ENCODE data around the gene NMU.
"Not testable (repeated sequence)": the region's sequence is repeated elsewhere in the genome, so short reads cannot be mapped to it uniquely, and the experiment has no call there.

The NMU gene, protein sequence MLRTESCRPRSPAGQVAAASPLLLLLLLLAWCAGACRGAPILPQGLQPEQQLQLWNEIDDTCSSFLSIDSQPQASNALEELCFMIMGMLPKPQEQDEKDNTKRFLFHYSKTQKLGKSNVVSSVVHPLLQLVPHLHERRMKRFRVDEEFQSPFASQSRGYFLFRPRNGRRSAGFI

DNA sequence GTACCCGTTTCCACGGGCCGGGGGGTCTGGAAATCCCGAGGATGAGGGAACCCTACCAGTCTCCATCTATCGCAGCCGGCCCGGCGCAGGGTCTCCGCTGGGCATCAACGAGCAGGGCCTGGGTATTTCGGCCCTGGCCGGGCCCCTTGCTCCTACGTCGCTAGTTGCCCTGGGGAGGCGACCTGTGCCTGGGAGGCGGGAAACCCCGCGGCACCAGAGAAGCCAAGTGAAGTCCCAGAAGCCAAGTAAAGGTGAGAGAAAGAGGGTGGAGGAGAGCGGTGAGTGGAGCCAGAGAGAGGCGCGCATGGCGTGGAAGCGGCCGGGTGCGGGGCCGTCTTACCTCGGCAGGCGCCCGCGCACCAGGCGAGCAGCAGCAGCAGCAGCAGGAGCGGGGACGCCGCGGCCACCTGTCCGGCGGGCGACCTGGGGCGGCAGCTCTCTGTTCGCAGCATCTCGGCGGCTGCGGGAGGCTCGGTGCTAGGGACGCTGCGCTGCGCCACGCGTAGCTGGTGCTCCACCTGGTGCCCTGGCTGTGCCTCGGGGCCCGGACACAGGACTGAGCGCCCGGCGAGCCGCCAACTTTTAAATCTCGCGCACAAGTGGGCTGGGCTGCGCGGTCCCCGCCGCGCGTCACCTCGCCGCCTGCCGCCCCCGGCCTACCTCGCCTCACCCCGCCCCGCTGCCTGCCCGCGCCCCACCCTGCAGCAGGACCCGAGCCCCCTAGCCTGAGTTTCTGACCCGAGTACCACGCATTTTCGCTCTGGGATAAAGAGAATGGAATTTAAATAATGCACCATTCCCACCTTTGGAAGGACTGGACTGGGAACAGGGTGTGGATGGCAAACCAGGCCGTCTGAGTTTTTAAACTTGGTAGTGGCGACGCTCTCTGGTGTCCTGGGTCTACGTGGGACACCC, at the start of gene NMU:
TSS of gene NMU (minus strand) at position 558 of the 915 bp plus-strand sequence. CDS start at position 452, 106 bp downstream.
- DNase-seq, result no peak

DNA sequence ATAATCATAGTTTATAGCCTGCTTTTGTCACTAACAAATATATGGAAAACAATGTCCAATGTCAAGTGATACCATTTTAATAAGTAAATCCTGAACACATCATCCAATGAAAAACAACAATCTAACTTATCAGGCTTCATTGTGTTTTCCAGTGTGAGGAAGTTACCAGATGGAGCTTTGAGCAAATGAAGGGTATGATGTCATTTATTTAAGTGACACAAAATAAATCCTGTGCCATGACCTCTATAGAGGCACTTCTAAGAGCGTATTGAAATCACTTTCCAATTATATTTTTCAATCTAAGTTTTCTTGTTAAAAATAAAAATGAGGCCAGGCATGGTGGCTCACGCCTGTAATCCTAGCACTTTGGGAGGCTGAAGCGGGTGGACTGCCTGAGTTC, 48.2 kb upstream of the NMU start:
- no peak for DNase-seq

DNA sequence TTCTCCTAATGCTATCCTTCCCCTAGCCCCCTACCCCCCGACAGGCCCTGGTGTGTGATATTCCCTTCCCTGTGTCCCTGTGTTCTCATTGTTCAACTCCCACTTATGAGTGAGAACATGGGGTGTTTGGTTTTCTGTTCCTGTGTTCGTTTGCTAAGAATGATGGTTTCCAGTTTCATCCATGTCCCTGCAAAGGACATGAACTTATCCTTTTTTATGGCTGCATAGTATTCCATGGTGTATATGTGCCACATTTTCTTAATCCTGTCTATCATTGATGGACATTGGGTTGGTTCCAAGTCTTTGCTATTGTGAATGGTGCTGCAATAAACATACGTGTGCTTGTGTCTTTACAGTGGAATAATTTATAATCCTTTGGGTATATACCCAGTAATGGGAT, 46.7 kb upstream of the NMU start:
- not testable (repeated sequence) for DNase-seq

DNA sequence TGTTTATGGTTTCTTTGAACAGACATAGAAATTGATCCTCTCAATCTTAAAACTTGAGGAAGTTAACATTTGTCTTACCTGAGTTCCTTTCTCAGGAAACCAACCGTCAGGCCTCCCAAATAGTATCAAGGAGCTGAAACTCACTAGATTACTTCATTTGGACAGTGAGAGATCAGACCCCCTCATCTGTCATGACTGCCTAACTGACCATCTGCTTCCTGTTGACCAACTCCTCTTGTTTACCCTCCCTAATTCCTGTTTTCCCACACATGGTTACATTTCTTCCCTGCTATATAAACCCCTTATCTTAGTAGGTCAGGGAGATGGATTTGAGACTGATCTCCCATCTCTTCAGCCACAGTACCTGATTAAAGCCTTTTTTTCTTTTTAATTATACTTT, 46.2 kb upstream of the NMU start:
- no peak for DNase-seq

DNA sequence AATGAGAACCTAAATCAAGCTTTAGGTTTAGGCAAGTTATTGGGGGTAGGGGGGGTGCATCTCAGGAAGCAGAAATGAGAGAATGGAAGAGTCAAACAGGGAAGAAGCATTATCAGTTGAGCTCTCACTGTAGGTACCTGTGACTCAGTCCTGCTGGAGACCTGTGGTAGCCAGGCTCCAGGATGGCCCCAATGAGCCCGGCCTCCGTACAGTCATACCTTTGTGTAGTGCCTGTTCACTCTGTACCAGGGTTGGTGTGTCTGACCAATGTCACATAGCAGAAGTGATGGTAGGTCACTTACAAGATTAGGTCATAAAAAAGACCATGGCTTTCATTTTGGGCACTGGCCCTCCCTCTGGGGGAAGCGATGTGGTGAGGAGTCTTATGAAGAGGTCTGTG, 45.3 kb upstream of the NMU start:
- no peak for DNase-seq

DNA sequence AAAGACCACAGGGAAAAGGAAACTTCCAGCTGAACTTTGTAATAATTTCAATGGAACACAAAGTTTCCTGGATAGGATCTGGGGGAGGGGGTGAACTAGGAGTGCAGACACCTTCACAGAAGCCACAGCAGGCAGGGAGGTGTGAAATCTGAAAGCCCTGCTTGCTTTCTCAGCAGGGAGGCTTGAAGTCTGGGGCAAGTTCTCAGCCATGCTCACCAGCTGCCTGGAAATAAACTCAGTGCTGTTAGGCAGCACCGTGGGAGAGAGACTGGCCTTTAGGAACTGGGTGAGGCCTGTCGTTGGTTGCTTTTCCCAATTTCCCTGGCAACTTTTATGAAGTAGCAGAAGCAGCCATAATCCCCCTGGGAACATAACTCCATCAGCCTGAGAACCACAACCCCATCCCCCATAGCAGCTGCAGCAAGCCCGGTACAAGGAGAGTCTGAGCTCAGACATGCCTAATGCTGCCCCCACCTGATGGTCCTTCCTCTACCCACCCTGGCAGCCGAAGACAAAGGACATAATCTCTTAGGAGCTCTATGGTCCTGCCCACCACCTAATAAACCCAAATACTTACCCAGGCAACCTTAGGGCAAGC, 39.2 kb upstream of the NMU start:
- no peak for DNase-seq

DNA sequence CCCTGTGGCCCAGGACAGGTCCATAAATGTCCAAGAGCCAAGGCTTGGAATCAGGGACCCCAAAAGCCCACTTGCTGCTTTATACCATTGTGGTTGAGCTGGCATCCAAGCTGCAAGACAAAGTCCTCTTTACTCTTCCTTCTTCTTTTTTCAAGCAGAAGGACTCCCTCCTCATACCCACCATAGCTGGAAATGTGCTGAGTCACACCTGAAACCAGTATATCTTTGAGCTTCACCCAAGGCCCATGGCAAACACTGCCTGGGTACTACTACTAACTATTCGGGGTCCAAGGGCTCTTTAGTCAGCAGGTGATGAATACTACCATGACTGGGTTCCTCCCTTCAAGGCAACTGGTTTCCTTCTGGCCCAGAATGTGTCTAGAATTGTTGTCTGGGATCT, 37.3 kb upstream of the NMU start:
- no peak for DNase-seq

DNA sequence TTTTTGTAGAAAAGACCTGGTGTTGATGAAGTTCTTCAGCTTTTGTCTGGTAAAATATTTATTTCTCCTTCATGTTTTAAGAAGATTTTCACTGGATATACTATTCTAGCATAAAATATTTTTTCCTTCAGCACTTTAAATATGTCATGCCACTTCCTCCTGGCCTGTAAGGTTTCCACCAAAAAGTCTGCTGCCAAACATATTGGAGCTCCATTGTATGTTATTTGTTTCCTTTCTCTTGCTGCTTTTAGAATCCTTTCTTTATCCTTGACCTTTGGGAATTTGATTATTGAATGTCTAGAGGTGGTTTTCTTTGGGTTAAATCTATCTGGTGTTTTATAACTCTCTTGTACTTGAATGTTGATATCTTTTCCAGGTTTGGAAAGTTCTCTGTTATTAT, 35.6 kb upstream of the NMU start:
- no peak for DNase-seq

DNA sequence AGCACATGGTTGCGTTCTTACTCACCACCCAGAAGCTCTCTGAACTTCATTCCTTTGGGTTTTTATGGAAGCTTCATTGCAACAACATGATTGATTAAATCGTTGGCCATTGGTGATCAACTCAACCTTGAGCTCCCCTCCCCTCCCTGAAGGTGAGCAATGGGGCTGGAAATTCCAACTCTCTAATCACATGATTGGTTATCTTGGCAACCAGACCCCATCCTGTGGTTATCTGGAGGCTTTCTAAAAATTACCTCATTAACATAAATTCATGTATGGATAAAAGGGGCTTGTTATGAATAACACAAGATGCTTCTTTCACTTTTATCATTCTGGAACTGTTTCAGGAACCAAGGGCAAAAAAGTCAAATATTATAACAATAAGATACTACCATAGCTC, 34.6 kb upstream of the NMU start:
- no peak for DNase-seq

DNA sequence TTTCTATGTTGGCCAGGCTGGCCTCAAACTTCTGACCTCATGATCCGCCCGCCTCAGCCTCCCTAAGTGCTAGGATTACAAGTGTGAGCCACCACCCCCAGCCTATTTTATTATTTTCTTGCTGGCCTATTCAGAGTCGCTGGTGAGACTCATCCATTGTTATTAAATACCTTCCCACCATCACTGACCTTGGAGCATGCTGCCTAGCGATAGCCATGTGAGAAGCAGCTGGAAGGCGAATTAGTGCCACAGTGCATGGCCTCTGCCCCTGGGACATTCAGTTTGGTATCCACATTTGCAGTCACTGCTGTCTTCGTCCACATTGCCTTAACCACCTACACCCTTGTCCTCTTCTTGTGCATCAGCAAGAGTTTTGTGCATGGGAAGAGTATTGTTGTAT, 32.4 kb upstream of the NMU start:
- DNase-seq, result no peak

DNA sequence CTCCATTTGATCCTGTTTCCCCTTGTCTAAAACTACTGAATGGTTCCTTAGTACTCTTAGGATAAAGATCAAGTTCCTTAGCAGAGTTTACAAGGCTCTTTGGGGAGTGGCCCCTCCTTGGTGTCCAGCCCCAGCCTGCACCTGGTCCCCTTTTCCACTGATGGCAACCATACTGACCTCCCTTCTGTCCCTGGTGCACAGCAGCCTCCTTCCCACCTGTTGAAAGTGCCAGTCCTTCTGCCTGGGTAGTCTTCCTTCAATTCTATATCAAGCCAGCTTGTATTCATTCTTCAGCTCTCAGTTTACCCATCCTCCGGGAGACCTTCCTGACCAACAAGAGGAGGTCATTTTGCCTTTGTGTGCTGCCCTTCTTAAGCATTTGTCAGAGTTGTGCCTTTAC, 30.4 kb upstream of the NMU start:
- DNase-seq, result no peak

DNA sequence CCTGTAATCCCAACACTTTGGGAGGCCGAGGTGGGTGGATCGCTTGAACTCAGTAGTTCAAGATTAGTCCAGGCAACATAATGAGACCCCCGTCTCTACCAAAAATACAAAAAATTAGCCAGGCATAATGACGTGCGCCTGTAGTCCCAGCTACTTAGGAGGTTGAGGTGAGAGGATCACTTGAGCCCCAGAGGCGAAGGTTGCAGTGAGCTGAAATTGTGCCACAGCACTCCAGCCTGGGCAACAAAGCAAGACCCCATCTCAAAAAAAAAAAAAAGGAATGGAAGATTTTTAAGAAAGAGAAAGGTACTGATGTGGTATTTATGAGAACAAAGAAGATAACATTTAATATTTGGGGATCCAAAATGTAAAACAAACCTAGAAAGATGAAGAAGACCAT, 27.0 kb upstream of the NMU start:
- DNase-seq, result no peak

DNA sequence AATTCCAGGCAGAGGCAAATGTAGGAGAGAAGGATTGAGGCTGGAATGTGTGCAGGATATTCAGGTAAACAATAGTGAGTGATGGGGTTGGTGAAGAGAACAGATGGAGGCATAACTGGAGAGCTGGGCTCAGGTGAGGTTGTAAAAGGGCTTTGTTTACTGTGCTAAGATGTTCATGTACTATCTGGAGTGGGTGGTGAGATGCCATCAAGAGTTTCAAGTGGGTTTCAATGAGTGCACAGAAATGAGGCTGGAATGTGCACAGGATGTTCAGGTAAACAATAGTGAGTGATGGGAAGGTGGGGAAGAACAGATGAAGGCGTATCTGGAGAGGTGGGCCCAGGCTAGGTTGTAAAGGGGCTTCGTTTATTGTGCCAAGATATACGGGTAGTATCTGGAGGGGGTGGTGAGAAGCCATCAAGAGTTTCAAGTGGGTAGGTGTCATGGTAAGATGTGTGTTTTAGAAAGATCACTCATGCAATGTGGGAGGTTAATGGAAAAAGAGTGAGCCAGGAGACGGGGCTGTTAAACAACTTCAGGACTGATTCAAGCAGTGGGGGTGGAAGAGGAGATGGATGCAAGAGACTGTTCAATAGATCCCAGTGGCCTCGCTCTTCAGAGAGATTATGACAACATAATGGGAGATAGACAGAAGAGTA, 25.4 kb upstream of the NMU start:
- peak; percentile 30 for DNase-seq

DNA sequence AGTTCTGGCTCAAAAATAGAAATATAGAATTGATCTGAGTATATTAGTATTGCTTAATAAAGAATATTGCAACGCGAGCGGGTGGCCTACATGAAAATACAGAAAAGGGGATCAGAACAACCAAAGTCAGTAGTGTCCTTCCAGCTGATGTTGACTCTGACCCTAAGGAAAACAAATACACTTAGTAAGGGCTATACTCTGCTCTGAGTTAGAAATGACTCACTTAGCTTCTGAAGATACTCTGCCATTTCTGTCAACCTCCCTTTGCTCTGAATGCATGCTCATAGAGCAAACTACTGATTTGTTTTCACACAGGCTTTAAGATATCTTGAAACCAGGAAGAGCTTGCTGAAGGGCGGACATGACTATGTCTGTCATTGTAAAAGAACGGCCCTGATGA, 22.6 kb upstream of the NMU start:
- no peak for DNase-seq

DNA sequence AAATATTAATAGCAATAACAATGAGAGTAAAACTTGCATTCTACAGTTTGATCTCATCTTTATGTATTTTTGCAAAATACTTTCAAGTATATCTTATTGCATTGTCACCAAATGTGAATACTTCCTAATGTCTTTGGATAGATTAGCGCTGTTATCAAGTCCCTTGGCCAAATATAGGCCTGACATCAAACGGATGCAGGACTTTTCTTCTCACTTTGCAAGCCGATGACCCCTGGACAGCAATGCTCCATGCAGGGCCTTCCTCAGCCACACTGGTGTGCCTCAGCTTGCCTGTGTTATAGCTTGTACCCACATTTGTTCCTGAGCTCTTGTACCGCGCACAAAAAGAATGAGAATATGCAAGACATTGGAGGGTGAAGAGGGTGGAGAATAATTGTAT, 18.0 kb upstream of the NMU start:
- no peak for DNase-seq

DNA sequence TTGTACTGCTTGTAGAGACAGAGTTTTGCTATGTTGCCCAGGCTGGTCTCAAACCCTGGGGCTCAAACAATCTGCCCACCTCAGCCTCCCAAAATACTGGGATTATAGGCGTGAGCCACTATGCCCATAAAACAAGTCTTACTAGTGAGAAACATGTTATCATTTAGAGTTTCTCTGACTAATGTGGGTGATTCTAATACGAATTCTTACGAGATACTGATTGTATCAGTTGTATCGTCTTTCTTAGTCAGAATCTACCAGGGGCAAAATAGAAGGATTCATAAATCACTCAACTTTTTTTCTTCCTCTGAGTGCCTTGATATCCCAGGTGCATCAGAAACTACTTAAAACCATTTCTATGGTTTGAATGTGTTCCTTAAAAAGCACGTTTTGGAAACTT, 14.4 kb upstream of the NMU start:
- no peak for DNase-seq

DNA sequence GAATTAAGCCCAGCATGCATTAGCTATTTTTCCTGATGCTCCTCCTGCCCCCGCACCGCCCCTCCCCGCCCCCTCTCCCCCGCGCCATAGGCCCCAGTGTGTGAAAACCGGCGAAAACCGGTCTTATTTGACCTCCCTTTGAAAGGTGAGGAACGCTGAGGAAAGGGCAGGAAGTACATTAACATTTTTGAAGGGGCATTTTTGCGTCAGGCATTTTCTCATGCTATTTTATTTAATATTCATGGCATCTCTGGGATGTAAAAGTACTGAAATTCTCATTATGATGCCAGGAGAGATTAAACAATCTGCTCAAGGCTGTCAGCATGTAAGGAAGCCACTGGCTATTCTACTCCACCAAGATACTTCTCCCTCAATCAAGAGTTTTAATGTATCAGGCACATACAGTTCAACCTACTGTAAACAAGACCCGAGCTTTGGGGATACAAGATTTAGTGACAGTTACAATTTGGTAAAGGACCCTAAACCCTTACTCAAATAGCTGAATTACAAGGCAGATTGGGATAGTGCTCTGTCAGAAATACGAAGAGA, 1.2 kb upstream of the NMU start:
- DNase-seq, result no peak

DNA sequence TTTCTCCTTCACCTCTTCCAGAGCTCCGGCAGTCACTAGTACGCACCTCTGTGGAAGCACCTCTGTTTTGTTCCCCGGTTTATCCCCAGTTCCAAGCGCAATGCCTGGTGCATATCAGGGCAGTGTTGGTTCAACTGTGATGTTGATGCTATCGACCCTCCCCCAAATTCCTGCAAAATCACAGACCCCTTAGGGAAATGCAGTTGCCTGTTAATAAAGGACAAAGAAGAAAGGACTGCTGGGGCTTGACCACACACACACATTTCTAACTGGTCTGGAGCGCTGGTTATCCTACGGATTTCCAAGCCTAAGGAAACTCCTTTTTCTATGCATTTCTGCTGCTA, 530 bp upstream of the NMU start:
- no peak for DNase-seq

DNA sequence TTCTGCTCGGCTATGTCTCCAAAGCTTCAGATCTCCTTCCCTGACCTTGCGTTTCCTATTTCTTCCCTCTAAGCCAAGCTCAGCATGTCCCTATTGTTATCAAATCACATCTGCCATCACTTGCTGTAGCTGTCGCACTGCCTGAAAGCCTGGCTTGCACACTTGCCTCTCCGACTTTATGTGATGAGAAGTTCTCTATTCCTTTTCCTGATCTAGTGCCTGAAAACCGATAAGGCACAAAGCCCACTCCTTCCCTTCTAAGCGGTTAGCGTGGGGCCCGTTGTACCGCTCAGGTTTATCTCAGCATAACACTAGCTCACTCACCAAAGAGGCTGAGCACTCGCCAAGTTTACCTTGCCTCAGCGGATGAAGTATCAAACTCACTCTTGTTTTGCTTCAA, 816 bp downstream of the NMU start:
- no peak for DNase-seq

DNA sequence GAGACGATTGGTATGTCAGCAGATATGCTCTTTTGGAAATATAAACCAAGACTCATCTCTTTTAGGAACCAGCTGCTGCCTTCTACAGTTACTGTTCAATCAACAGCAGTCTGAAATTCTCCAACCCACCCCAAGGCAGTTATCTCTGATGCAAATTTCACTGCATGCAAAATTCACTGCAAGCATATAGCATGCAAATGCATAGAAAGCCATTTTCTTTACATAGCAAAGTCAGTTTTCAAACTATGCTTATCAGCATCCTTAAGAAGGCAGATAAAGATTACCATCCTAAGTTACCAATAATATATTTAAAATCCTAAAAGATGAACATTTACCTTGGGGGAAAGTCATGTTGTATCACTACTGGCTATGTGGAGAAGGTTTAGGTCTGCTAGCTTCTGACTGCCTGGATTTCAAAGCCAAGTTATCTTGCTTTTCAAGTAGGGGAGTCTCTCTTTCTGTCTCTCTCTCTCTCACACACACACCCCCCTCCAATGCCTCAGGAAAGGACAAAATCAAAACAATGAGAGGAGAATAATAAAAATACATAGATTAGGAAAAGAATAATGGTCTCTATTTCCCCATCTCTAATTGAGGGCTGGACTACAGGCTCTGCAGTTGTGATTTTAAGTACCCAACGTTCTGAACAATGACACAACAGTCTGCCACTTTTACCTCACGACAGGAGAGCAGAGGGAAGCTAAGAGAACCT, 1.5 kb downstream of the NMU start:
- DNase-seq, result no peak

DNA sequence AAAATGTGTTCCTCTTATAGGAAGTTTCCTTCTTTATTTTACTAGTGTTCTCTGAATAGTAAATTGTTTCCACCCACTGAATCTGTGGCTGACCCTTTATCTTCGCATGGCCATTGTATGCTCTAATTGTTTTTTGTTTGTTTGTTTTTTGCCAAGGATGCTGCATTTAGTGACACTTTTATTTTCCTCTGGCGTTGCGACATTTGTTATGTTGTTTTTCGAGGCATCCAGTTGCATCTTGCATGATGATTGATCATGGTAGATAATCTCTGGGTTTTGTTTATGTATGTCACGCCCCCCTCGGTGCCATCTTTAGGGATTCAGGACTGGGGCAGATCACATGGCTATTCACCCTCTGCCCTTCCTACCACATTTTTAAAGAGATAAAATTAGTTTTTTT, 2.2 kb downstream of the NMU start:
- no peak for DNase-seq

DNA sequence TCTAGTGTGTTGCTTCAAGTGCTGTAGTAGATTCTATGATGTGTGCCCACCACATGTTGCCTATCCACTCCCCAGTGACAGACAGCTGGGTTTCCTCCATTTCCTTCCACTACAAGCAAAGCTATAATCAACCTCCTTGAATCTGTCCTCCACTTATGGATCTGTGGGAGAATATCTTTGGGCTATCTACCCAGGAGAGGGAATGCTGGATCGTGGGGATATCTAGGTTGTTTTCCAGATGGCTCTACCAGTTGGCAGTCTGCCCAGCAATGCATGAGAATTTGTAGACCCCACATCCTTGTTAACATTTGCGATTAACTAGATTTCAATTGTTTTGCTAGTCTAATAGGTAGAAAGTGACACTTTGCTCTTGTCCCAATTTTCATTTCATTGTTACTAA, 10.3 kb downstream of the NMU start:
- DNase-seq, result no peak

DNA sequence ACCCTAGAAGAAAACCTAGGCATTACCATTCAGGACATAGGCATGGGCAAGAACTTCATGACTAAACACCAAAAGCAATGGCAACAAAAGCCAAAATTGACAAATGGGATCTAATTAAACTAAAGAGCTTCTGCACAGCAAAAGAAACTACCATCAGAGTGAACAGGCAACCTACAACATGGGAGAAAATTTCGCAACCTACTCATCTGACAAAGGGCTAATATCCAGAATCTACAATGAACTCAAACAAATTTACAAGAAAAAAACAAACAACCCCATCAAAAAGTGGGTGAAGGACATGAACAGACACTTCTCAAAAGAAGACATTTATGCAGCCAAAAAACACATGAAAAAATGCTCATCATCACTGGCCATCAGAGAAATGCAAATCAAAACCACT, 12.0 kb downstream of the NMU start:
- DNase-seq, result not testable (repeated sequence)
